Tibial nerve (tissue), 4 donors: ENCODE results near the gene MAP3K7CL. TPM values are rescaled to one million over a fixed set of nuclear protein-coding genes. Genes with fewer than 3 reads are reported as not detected.

Source experiments
- DNase-seq, 2 donors: peaks; one replicate each; pipeline ENCODE4 v3.0.0-alpha.2; 2019; ENCODE audit warnings: low spot score in 2 of 2
- H3K27ac ChIP-seq, 4 donors: fragments of 200-600 bp; sonication (generic) in 3 of 4; one replicate each; pipeline ENCODE4 v1.5.1; 2017 to 2019; ENCODE audit warnings: mild to moderate bottlenecking in 1 of 4
- H3K27me3 ChIP-seq, 2 donors: fragments of 200-600 bp; sonication (generic) in 1 of 2; one replicate each; pipeline versions ENCODE4 v1.5.1 to v1.6.0; 2017 to 2019
- H3K36me3 ChIP-seq, 3 donors: fragments of 200-600 bp; sonication (generic); one replicate each; pipeline ENCODE4 v1.5.1; 2018 to 2019
- H3K4me1 ChIP-seq, 4 donors: fragments of 200-600 bp; sonication (generic) in 3 of 4; one replicate each; pipeline ENCODE4 v1.5.1; 2017 to 2019
- H3K4me3 ChIP-seq, 4 donors: fragments of 200-600 bp; sonication (generic) in 3 of 4; one replicate each; pipeline ENCODE4 v1.5.1; 2017 to 2019; ENCODE audit warnings: mild to moderate bottlenecking in 1 of 4, moderate library complexity in 1 of 4
- H3K9me3 ChIP-seq, 4 donors: fragments of 200-600 bp; sonication (generic) in 3 of 4; one replicate each; pipeline ENCODE4 v1.5.1; 2017 to 2019
- EP300 ChIP-seq, 2 donors: sonication (generic); formaldehyde crosslinking; IDR thresholded peaks; one replicate each; pipeline ENCODE4 v1.6.1; 2017; ENCODE audit warnings: antibody characterized with exemption in 2 of 2, mild to moderate bottlenecking in 1 of 2
- POLR2A ChIP-seq, 2 donors: fragments of 450-650 bp; IDR thresholded peaks; one replicate each; pipeline ENCODE4 v1.6.1; 2017; ENCODE audit warnings: antibody characterized with exemption in 2 of 2, mild to moderate bottlenecking in 2 of 2, moderate library complexity in 2 of 2
- WGBS, 2 donors: methylation state at CpG; one replicate each; pipeline ENCODE4 v1.1.5; 2018; 5-methylcytosine and 5-hydroxymethylcytosine counted together
- total RNA-seq, 4 donors: library from RNA; depleted of rRNA; stranded (reverse); fragments of >200 nt; gene quantifications; one replicate each; pipeline ENCODE4 v1.1.0, GENCODE V29; 2016
- TF ChIP-seq, protein P1 (sequence below), 5 experiments: fragments of 200-600 bp in 3 of 5; fragments of 450-650 bp in 2 of 5; sonication (generic) in 3 of 5; IDR thresholded peaks; one replicate each; pipeline ENCODE4 v1.5.1; 2016 to 2019; ENCODE audit warnings: antibody characterized with exemption in 5 of 5, mild to moderate bottlenecking in 3 of 5, moderate library complexity in 2 of 5

Gene MAP3K7CL
- total RNA-seq, 4 donors from 2014 or later, result 2.8 to 9.2 (median 5.4) TPM

DNA sequence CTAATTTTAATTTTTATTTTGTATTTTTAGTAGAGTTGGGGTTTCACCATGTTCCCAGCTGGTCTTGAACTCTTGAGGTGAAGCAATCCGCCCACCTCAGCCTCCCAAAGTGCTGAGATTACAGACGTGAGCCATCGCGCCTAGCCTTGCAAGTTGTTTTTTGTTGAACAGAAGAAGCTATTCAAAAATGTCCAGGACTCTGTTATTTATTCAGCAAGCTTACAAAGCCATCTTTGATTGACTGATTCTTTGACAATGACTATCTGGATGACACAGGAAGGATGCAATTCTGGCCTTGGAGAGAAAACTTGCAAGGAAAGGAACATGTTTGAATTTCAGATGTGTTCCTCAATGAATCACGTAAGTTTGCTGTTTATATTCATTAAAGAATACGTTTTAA is 63.5 kb downstream of the MAP3K7CL start:
- Histone ChIP-seq H3K9me3 (no peaks in the 10 kb centered on the region), H3K4me1 (peaks cover 0 to 34% (median 6%) of the 10 kb centered on the region in 4 donors), H3K4me3 (no peak overlapping the region), H3K36me3 (no peaks in the 10 kb centered on the region), H3K27ac (no peak overlapping the region), H3K27me3 (no peaks in the 10 kb centered on the region)
- 51 to 58% methylated on average over 6 of the region's 6 CpGs for WGBS, 2 donors
- DNase-seq, result no peak
- TF ChIP-seq, protein P1, sequence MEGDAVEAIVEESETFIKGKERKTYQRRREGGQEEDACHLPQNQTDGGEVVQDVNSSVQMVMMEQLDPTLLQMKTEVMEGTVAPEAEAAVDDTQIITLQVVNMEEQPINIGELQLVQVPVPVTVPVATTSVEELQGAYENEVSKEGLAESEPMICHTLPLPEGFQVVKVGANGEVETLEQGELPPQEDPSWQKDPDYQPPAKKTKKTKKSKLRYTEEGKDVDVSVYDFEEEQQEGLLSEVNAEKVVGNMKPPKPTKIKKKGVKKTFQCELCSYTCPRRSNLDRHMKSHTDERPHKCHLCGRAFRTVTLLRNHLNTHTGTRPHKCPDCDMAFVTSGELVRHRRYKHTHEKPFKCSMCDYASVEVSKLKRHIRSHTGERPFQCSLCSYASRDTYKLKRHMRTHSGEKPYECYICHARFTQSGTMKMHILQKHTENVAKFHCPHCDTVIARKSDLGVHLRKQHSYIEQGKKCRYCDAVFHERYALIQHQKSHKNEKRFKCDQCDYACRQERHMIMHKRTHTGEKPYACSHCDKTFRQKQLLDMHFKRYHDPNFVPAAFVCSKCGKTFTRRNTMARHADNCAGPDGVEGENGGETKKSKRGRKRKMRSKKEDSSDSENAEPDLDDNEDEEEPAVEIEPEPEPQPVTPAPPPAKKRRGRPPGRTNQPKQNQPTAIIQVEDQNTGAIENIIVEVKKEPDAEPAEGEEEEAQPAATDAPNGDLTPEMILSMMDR (IDR thresholded peaks at IDR 0.05), result no peak
- TF ChIP-seq POLR2A (IDR thresholded peaks at IDR 0.05) (no peak), EP300 (IDR thresholded peaks at IDR 0.05) (no peak)

DNA sequence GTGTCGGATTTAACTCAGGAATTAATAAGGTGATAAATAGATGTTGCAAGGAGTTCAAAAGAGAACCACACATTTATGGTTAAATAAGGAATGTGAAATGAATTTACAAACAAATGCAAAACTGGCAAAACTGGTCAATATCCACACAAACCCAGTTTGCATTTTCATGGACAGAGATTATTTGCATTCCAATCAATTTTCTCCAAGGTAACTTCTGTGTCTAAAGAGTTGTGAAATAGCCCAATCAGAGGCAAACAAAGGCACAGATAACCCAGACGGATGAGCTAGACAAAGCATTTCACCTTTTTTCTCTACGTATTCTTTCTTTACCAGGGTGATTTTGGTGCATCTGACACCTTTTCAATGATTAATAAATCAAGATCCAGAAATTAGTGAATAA is 63.9 kb downstream of the MAP3K7CL start:
- H3K4me1 ChIP-seq, result peaks cover 0 to 34% (median 6%) of the 10 kb centered on the region in 4 donors

GRCh38 chr21:29194847-29195246 is 64.4 kb downstream of the MAP3K7CL start:
- no peaks in the 10 kb centered on the region for H3K9me3 ChIP-seq
- H3K27ac ChIP-seq, result peak overlapping the region in 2 of 4 donors; percentile 27 to 29
- H3K36me3 ChIP-seq, result no peaks in the 10 kb centered on the region
- H3K27me3 ChIP-seq, result no peaks in the 10 kb centered on the region
- peaks cover 0 to 34% (median 6%) of the 10 kb centered on the region in 4 donors for H3K4me1 ChIP-seq
- WGBS, 2 donors, result 56 to 61% methylated on average over 3 of the region's 3 CpGs
- no peak overlapping the region for H3K4me3 ChIP-seq
- no peak for DNase-seq
- TF ChIP-seq POLR2A (IDR thresholded peaks at IDR 0.05), result no peak
- no peak for TF ChIP-seq EP300 (IDR thresholded peaks at IDR 0.05)
- TF ChIP-seq, protein P1 (IDR thresholded peaks at IDR 0.05), result no peak

More for the DNA sequence above, 63.9 kb downstream of the MAP3K7CL start:
- no peak overlapping the region for H3K4me3 ChIP-seq
- 91 to 94% methylated on average over 3 of the region's 3 CpGs for WGBS, 2 donors
- DNase-seq, result no peak
- H3K27me3 ChIP-seq, result no peaks in the 10 kb centered on the region
- TF ChIP-seq, protein P1 (IDR thresholded peaks at IDR 0.05), result no peak
- TF ChIP-seq POLR2A (IDR thresholded peaks at IDR 0.05) (no peak), EP300 (IDR thresholded peaks at IDR 0.05) (no peak)
- H3K36me3 ChIP-seq, result no peaks in the 10 kb centered on the region
- no peaks in the 10 kb centered on the region for H3K9me3 ChIP-seq
- H3K27ac ChIP-seq, result peak overlapping the region in 1 of 4 donors; percentile 29

GRCh38 chr21:29195981-29196669 is 65.7 kb downstream of the MAP3K7CL start:
- H3K27me3 ChIP-seq, result no peaks in the 10 kb centered on the region
- H3K4me3 ChIP-seq, result peak overlapping the region in 2 of 4 donors; percentile 22 to 31
- TF ChIP-seq, protein P1 (IDR thresholded peaks at IDR 0.05), result peak in 1 of 5 experiments; percentile 16
- TF ChIP-seq EP300 (IDR thresholded peaks at IDR 0.05) (peak in 1 of 2 donors; percentile 83), POLR2A (IDR thresholded peaks at IDR 0.05) (no peak)
- peak in 1 of 2 donors; percentile 52 for DNase-seq
- H3K27ac ChIP-seq, result peak overlapping the region in 3 of 4 donors; percentile 29 to 53 (median 31)
- WGBS, 2 donors, result 12 to 17% methylated on average over 8 of the region's 8 CpGs
- H3K36me3 ChIP-seq, result no peaks in the 10 kb centered on the region
- H3K4me1 ChIP-seq, result peaks cover 0 to 34% (median 6%) of the 10 kb centered on the region in 4 donors
- H3K9me3 ChIP-seq, result peaks cover 0 to 9% (median 0%) of the 10 kb centered on the region in 4 donors

DNA sequence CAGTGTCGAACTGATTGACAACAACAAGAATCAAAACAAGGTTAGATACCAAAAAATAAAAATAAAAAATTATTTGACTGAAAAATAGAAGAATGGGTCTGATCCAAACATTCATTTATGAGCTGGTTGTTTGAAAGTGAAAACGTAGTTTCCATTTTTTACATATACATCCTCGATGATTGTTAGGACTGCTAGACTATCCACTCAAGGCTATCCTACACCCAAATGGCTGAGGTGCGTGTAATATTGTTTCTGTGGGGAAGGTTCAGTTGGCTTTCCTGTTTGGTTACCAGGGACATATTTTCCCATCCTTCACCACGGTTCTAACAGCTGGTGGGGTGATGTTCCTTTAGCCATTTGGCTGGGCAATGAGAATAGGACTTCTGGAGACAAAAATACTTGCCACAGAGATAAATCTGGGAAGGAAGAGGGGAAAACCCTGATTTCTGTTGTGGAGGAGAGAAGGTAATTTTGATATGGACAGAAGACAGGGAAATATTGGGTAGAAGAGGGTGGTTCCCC is 66.3 kb downstream of the MAP3K7CL start:
- Histone ChIP-seq H3K4me3 (peak overlapping the region in 1 of 4 donors; percentile 31), H3K4me1 (peaks cover 0 to 34% (median 6%) of the 10 kb centered on the region in 4 donors), H3K9me3 (peaks cover 0 to 15% (median 0%) of the 10 kb centered on the region in 4 donors), H3K27ac (peak overlapping the region in 3 of 4 donors; percentile 29 to 53 (median 31)), H3K36me3 (no peaks in the 10 kb centered on the region), H3K27me3 (no peaks in the 10 kb centered on the region)
- no peak for TF ChIP-seq POLR2A (IDR thresholded peaks at IDR 0.05)
- TF ChIP-seq, protein P1 (IDR thresholded peaks at IDR 0.05), result no peak
- TF ChIP-seq EP300 (IDR thresholded peaks at IDR 0.05), result no peak
- DNase-seq, result no peak
- 60 to 64% methylated on average over 5 of the region's 5 CpGs for WGBS, 2 donors
